GM12878 (cell line): Measurements from ENCODE around the gene FGF19. TPM values are rescaled to one million over a fixed set of nuclear protein-coding genes. Genes with fewer than 3 reads are reported as not detected.
A peak's percentile ranks its signal among the peaks of the same experiment; 100 is the strongest.

Source experiments
- ATAC-seq: fragments of 200-7000 bp; cut with Tn5 transposase; 3 replicates; pipeline ENCODE4 v1.9.1; 2020; ENCODE audit warnings: mild to moderate bottlenecking, moderate library complexity
- BruUV-seq: library from RNA; stranded (reverse); fragments of 400-500 nt; replicated peaks from 2 replicates; lab custom pipeline; 2021; lab: Mats Ljungman, UMichigan
- CTCF ChIA-PET: fragments of 300-600 bp; sonication (Branson Sonifier 250); formaldehyde crosslinking; extraction: SDS; loops from one replicate; lab custom pipeline; 2021; ENCODE audit warnings: inconsistent platforms; lab: Yijun Ruan, JAX
- POLR2A ChIA-PET: fragments of 350-600 bp; formaldehyde crosslinking; extraction: SDS; loops from one replicate; lab custom pipeline; 2021; ENCODE audit warnings: inconsistent platforms; lab: Charles Lee
- RAD21 ChIA-PET: fragments of 300-600 bp; sonication (Branson Sonifier 250); formaldehyde crosslinking; loops from one replicate; lab custom pipeline; 2023; ENCODE audit warnings: antibody characterized with exemption; ENCODE audit not compliant: unreplicated experiment; lab: Charles Lee
- SMC1A ChIA-PET: fragments of 300-600 bp; sonication (Branson Sonifier 250); formaldehyde crosslinking; loops from one replicate; lab custom pipeline; 2023; ENCODE audit not compliant: unreplicated experiment, uncharacterized antibody; lab: Charles Lee
- DNase-seq: peaks from one replicate; pipeline ENCODE4 v3.0.0-alpha.2; 2011; ENCODE audit warnings: low read depth, low spot score
- FAIRE-seq: peaks from 3 replicates; lab custom pipeline; 2011; peaks lifted over from hg19 to GRCh38; lab: Jason Lieb, UNC
- H2AFZ ChIP-seq: 2 replicates; pipeline ENCODE4 v1.6.0; 2011; ENCODE audit warnings: low read depth, low read length, control low read depth; ENCODE audit not compliant: control insufficient read depth
- H3K27ac ChIP-seq: 2 replicates; pipeline ENCODE4 v1.5.1; 2011; ENCODE audit warnings: control low read depth; ENCODE audit not compliant: control insufficient read depth, insufficient read depth
- H3K27me3 ChIP-seq, 2 experiments: replicated peaks in 1 of 2; 2 replicates each; pipeline versions ENCODE4 v1.6.0 to v1.6.1; 2011; ENCODE audit warnings: low read length in 1 of 2; ENCODE audit not compliant: control insufficient read depth in 2 of 2, insufficient read depth in 2 of 2
- H3K36me3 ChIP-seq, 2 experiments: 2 replicates each; pipeline ENCODE4 v1.5.1; 2011; ENCODE audit warnings: low read length in 1 of 2; ENCODE audit not compliant: control insufficient read depth in 2 of 2, insufficient read depth in 2 of 2
- H3K4me1 ChIP-seq: 2 replicates; pipeline ENCODE4 v1.6.1; 2011; ENCODE audit warnings: mild to moderate bottlenecking, low read length, moderate library complexity, mixed read lengths; ENCODE audit not compliant: control insufficient read depth, insufficient read depth
- H3K4me2 ChIP-seq: 2 replicates; pipeline ENCODE4 v1.6.0; 2011; ENCODE audit warnings: control low read depth; ENCODE audit not compliant: control insufficient read depth, insufficient read depth
- H3K4me3 ChIP-seq: fragments of 200-600 bp; sonication (generic); 2 replicates; pipeline ENCODE4 v1.5.1; 2016
- H3K79me2 ChIP-seq: 2 replicates; pipeline ENCODE4 v1.6.0; 2011; ENCODE audit warnings: low read length; ENCODE audit not compliant: control insufficient read depth, insufficient read depth
- H3K9ac ChIP-seq: 2 replicates; pipeline ENCODE4 v1.8.0; 2011; ENCODE audit warnings: low read length, control low read depth, mixed read lengths; ENCODE audit not compliant: control insufficient read depth, insufficient read depth
- H3K9me3 ChIP-seq: replicated peaks from 3 replicates; pipeline ENCODE4 v1.5.1; 2011; ENCODE audit warnings: mild to moderate bottlenecking, low read length; ENCODE audit not compliant: control insufficient read depth, insufficient read depth
- H4K20me1 ChIP-seq: 2 replicates; pipeline ENCODE4 v1.6.0; 2011; ENCODE audit not compliant: control insufficient read depth, insufficient read depth
- MTA3 ChIP-seq: IDR thresholded peaks from 2 replicates; pipeline ENCODE4 v1.6.1; 2012; ENCODE audit warnings: low read length, inconsistent platforms, borderline replicate concordance
- REST ChIP-seq: IDR thresholded peaks from 2 replicates; pipeline ENCODE4 v1.6.1; 2012; ENCODE audit warnings: mild to moderate bottlenecking, low read depth, low read length
- WGBS: methylation state at CpG from one replicate; pipeline ENCODE4 v1.1.6; 2016; ENCODE audit warnings: low lambda C conversion rate; ENCODE audit not compliant: insufficient replicate concordance, insufficient coverage; ENCODE audit errors: missing lambda C conversion rate; 5-methylcytosine and 5-hydroxymethylcytosine counted together
- in situ Hi-C: fragments of 300-500 bp; cut with MboI; formaldehyde crosslinking; loops from 9 replicates; pipeline ENCODE4 v1.14.3; 2018; ENCODE audit warnings: mixed read lengths
- intact Hi-C: fragments of 100-400 bp; cut with micrococcal nuclease; formaldehyde crosslinking; loops from one replicate; pipeline ENCODE4 v1.14.2; 2022; ENCODE audit not compliant: unreplicated experiment
- polyA plus RNA-seq, 11 experiments: library from polyadenylated mRNA; depleted of rRNA in 4 of 11; unstranded in 6 of 11; stranded (reverse) in 5 of 11; fragments of >200 nt; fragmentation: Nextera tagmentation in 4 of 11; fragmentation: Illumina TruSeq in 1 of 11; extraction: Ambion mirVana in 4 of 11; extraction: Trizol in 1 of 11; gene quantifications; 1 replicate in 1 of 11; 2 replicates in 10 of 11; pipeline versions ENCODE4 v1.2.1 to v1.2.3, GENCODE V29; 2011 to 2016; ENCODE audit warnings: inconsistent platforms in 2 of 11, missing spikeins in 2 of 11, low read depth in 1 of 11
- total RNA-seq, 4 experiments: library from RNA; depleted of rRNA in 3 of 4; stranded (reverse); fragments of >200 nt in 3 of 4; fragmentation: Illumina TruSeq in 1 of 4; extraction: Trizol in 1 of 4; gene quantifications; 2 replicates each; pipeline versions ENCODE4 v1.2.1 to v1.2.3, GENCODE V29; 2013 to 2021
- TF ChIP-seq, protein P1 (sequence below), 3 experiments: IDR thresholded peaks in 2 of 3; conservative IDR thresholded peaks in 1 of 3; 2 replicates each; pipeline ENCODE4 v1.5.1; 2011; ENCODE audit warnings: low read depth in 3 of 3, low read length in 3 of 3, mild to moderate bottlenecking in 3 of 3, control low read depth in 2 of 3, moderate library complexity in 2 of 3, inconsistent platforms in 1 of 3, mixed read lengths in 1 of 3; ENCODE audit not compliant: control insufficient read depth in 2 of 3, insufficient read depth in 1 of 3; ENCODE audit errors: extremely low read depth in 1 of 3

FGF19 gene
- total and polyA plus RNA-seq, 10 of the 15 experiments (the other 5 are each of a cell fraction or from before 2014, with no cell fraction given) = 0.08 TPM; not detected in 9

- no peaks in the 10 kb centered on the region for H3K9me3 ChIP-seq
- no peak overlapping the region for H3K4me3 ChIP-seq
- BruUV-seq = no TSS peak
- no peak overlapping the region for H3K27ac ChIP-seq
- ATAC-seq (no peak), DNase-seq (no peak), FAIRE-seq (no peak)
- ChIA-PET CTCF (no interaction called here), POLR2A (no interaction called here), RAD21 (no interaction called here), SMC1A (no interaction called here)
- no peak overlapping the region for H3K9ac ChIP-seq
- H3K4me1 ChIP-seq = no peaks in the 10 kb centered on the region
- TF ChIP-seq REST (no peak), MTA3 (no peak)
- TF ChIP-seq, protein P1, sequence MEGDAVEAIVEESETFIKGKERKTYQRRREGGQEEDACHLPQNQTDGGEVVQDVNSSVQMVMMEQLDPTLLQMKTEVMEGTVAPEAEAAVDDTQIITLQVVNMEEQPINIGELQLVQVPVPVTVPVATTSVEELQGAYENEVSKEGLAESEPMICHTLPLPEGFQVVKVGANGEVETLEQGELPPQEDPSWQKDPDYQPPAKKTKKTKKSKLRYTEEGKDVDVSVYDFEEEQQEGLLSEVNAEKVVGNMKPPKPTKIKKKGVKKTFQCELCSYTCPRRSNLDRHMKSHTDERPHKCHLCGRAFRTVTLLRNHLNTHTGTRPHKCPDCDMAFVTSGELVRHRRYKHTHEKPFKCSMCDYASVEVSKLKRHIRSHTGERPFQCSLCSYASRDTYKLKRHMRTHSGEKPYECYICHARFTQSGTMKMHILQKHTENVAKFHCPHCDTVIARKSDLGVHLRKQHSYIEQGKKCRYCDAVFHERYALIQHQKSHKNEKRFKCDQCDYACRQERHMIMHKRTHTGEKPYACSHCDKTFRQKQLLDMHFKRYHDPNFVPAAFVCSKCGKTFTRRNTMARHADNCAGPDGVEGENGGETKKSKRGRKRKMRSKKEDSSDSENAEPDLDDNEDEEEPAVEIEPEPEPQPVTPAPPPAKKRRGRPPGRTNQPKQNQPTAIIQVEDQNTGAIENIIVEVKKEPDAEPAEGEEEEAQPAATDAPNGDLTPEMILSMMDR (IDR thresholded peaks at IDR 0.05 in 2 of 3, conservative IDR thresholded peaks at IDR 0.05 in 1 of 3; ENCODE audit: control insufficient read depth in 2 of 3, extremely low read depth in 1 of 3, insufficient read depth in 1 of 3, low read depth in 3 of 3, low read length in 3 of 3) = 0 out of 6 replicates have a peak, but pooled peaks of 1 of the 3 experiments have one; percentile 14
- intact Hi-C loops (no loop called here), in situ Hi-C loops (no loop called here)
- no peaks in the 10 kb centered on the region for H3K36me3 ChIP-seq
- H3K79me2 ChIP-seq = no peaks in the 10 kb centered on the region
- no peak overlapping the region for H2AFZ ChIP-seq
- 21% methylated on average over 9 of the region's 9 CpGs for WGBS
- H3K4me2 ChIP-seq = no peak overlapping the region
- peaks cover 0 to 7% of the 10 kb centered on the region in 2 experiments; a peak in 3 of 4 replicates for H3K27me3 ChIP-seq
- H4K20me1 ChIP-seq = 0 out of 2 replicates have a peak, but pooled peaks cover 2% of the 10 kb centered on the region
These were observed 17.9 kb upstream of the FGF19 start for GRCh38 chr11:69721745-69722144.
